HUDEP-2 (cell line): ENCODE data around the gene ZNRF1.
"Not testable (repeated sequence)": the region's sequence is repeated elsewhere in the genome, so short reads cannot be mapped to it uniquely, and the experiment has no call there.

Experiments
- DNase-seq, 76 experiments: peaks; one replicate each; lab custom pipeline; 2025; ENCODE audit not compliant: unreplicated experiment in 76 of 76; lab: John Stamatoyannopoulos, UW

ZNRF1 gene

GRCh38 chr16:75026239-75026891 lies 27.5 kb downstream of the ZNRF1 start:
- not testable (repeated sequence) for DNase-seq

- DNase-seq = no peak
These were observed 28.1 kb downstream of the ZNRF1 start for GRCh38 chr16:75026892-75027391.

GRCh38 chr16:75027520-75028300 lies 28.9 kb downstream of the ZNRF1 start:
- DNase-seq = peak in 1 of 76 experiments; percentile 9

GRCh38 chr16:75028544-75029135 lies 29.8 kb downstream of the ZNRF1 start:
- no peak for DNase-seq

- no peak for DNase-seq
These were observed 31.0 kb downstream of the ZNRF1 start for GRCh38 chr16:75029854-75030253.

GRCh38 chr16:75032655-75033054 lies 33.8 kb downstream of the ZNRF1 start:
- no peak for DNase-seq

- no peak for DNase-seq
These were observed 36.7 kb downstream of the ZNRF1 start for GRCh38 chr16:75035410-75035968.

- no peak for DNase-seq
These were observed 39.4 kb downstream of the ZNRF1 start for GRCh38 chr16:75038036-75038858.

- DNase-seq = no peak
These were observed 41.1 kb downstream of the ZNRF1 start for GRCh38 chr16:75039941-75040340.

GRCh38 chr16:75042426-75043174 lies 43.8 kb downstream of the ZNRF1 start:
- peak in 16 of 76 experiments; percentile 32 to 72 (median 55) for DNase-seq

- DNase-seq = peak in 72 of 76 experiments; percentile 25 to 97 (median 70)
These were observed 44.5 kb downstream of the ZNRF1 start for GRCh38 chr16:75043175-75043895.

- no peak for DNase-seq
These were observed 46.1 kb downstream of the ZNRF1 start for GRCh38 chr16:75044800-75045361.

GRCh38 chr16:75045424-75045823 lies 46.6 kb downstream of the ZNRF1 start:
- DNase-seq = no peak

GRCh38 chr16:75048054-75048453 lies 49.2 kb downstream of the ZNRF1 start:
- DNase-seq = peak in 2 of 76 experiments; percentile 15 to 28

- no peak for DNase-seq
These were observed 49.7 kb downstream of the ZNRF1 start for GRCh38 chr16:75048530-75048929.

- DNase-seq = no peak
These were observed 53.8 kb downstream of the ZNRF1 start for GRCh38 chr16:75052481-75053202.

- peak in 74 of 76 experiments; percentile 19 to 88 (median 79) for DNase-seq
These were observed 55.1 kb downstream of the ZNRF1 start for GRCh38 chr16:75053791-75054555.
